GM21619 (cell line): ENCODE data around the gene R3HCC1L.
"Not testable (repeated sequence)": the region's sequence is repeated elsewhere in the genome, so short reads cannot be mapped to it uniquely, and the experiment has no call there.

Experiments used
- ATAC-seq: cut with Tn5 transposase; IDR thresholded peaks from one replicate; pipeline ENCODE4 v1.9.1; 2021; ENCODE audit not compliant: unreplicated experiment

The R3HCC1L gene

DNA sequence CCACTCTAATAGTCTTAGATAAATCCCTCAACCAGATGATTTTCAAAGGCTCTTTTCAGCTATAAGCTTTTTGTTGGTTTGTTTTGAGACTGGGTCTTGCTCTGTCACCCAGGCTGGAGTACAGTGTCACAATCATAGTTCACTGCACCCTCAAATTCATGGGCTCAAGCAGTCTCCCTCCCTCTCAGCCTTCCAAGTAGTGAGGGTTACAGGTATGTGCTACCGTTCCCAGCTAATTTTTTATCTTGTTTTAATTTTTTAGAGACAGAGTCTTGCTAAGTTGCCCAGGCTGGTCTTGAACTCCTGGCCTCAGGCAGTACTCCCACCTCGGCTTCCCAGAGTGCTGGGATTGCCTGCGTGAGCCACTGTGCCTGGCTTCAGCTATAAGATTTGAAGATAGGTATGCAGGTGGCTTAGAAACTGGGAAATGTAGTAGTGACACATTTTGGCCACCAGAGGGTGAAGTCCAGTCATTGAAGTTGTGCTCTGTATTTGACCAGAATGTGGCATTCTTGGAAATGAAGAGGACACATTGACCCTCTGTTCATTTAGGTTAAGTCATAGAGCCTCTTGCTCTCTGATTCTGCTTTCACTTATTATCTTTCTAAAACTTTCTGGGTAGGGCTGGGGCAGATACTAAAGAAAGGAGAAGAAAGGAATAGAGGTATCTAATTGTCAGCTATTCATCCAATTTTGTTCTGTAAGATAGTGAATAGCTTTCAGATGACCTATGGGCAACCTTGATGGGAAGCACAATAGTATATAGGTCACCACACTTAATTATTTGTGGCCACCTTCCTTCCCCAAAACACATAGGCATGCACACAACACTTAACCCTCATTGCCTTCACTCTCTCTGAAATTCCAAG lies 36.0 kb downstream of the R3HCC1L start:
- ATAC-seq = no peak

DNA sequence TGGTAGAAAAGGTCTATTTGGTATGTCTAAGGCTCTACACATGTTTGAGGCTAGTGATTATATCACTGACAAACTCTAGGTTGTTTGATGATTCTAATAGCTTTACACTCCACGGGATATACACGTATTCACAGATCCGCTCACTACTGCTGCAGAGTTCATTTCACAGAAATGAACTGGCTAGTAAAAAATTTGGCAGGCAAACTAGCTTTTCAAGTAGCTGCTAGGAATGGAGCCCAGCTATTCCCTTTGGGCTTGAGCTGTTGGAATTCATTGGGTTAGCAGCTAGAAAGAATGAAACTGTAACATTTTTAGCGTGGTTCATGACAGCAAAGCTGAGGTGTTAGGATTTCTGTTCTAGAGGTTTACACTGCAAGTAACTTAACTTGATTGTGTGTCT lies 37.6 kb downstream of the R3HCC1L start:
- ATAC-seq = no peak

DNA sequence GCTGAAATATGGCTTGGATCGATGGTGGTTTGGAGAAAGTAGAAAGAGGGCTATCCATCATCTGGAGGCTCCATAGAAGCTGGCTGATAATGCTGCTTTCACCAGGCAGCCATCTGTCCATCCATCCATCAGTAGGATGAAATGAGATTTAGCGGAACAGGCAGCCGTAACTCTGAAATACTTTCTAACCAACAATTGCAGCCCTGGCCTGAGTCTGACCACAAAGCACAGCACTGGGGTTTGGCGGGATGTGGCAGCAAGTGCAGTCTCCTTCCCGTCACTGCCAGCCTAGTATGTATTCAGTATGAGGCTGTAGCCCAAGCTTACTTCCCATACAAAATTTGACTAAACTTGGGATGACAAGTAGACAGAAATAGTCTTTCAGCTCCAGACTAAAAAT lies 38.0 kb downstream of the R3HCC1L start:
- ATAC-seq = no peak

DNA sequence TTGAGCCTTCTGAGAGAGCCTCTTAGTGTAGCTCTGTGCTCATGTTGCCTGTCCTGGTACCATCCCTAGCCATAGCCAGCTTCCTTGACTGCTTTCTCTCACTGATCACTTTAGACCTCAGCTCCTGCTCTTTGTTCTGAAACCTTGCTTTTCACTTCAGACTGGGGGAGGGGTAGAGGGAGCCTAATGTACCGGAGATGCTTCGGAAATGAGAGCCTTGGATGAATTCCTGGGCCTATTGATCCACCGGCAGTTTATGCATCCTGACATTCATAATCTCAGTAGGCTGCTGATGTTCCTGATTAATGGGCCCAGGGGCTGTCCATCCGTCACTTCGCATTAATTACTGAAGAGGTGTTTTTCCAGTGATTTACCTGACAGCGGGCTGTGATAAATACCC lies 38.8 kb downstream of the R3HCC1L start:
- no peak for ATAC-seq

DNA sequence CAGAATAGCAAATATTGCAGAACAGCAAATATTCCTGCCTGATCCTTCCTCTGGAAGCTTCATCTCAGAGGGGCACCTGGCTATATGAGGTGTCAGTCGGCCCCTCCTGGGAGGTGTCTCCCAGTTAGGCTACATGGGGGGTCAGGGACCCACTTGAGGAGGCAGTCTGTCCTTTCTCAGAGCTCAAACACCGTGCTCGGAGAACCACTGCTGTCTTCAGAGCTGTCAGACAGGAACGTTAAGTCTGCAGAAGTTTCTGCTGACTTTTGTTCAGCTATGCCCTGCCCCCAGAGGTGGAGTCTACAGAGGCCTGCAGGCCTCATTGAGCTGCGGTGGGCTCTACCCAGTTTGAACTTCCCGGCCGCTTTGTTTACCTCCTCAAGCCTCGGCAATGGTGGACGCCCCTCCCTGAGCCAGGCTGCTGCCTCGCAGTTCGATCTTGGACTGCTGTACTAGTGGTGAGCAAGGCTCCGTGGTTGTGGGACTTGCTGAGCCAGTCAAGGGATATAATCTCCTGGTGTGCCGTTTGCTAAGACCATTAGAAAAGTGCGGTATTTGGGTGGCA lies 48.0 kb downstream of the R3HCC1L start:
- ATAC-seq = not testable (repeated sequence)

DNA sequence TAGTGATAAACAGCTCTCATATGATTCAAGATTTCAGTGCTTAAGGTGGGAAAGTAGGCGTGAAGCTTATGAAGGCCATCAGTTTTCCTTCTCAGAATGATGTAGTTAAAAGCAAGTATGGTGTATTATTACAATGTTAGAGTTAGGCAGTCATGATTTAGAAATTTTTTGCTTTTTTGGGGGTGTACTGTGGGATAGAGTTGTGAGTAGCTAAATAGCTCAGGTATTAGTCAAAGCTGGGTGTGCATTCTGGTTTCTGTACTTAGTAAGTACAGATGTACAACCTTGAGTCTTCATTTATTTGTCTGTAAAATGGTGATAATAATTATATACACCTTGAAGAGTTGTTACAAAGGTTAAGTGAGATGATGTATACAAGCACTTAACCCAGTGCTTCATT lies 52.2 kb downstream of the R3HCC1L start:
- no peak for ATAC-seq

DNA sequence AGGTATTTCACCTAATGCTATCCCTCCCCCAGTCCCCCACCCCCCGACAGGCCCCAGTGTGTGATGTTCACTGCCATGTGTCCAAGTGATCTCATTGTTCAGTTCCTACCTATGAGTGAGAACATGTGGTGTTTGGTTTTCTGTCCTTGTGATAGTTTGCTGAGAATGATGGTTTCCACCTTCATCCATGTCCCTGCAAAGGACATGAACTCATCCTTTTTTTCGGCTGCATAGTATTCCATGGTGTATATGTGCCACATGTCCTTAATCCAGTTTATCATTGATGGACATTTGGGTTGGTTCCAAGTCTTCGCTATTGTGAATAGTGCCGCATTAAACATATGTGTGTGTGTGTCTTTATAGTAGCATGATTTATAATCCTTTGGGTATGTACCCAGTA lies 56.3 kb downstream of the R3HCC1L start:
- not testable (repeated sequence) for ATAC-seq

DNA sequence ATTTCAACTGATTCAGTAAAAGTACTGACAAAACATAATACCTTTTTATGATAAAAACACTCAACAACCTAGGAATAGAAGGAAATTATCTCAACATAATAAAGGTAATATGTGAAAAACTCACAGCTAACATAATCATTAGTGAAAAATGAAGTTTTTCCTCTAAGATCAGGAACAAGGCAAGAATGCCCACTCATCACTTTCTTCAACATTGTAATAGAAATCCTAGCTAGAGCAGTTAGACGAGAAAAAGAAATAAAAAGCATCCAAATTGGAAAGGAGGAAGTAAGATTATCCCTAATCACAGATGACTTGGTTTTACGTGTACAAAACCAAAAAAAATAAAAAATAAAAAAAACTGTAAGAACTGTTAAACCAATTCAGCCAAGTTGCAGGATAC lies 58.6 kb downstream of the R3HCC1L start:
- ATAC-seq = no peak

DNA sequence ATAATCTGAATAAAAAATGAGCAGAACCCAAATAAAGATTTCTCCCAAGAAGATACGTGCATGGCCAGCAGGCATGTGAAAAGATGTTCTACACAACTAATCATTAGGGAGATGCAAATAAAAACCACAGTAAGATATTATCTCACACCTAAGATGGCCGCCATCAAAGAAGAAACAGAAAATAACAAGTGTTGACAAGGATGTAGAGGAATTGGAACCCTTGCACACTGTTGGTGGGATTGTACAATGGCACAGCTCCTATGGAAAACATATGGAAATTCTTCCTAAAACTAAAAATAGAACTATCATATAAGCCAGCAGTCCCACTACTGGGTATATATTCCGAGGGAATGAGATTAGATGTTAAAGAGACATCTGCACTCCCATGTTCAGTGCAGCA lies 60.2 kb downstream of the R3HCC1L start:
- ATAC-seq = no peak

DNA sequence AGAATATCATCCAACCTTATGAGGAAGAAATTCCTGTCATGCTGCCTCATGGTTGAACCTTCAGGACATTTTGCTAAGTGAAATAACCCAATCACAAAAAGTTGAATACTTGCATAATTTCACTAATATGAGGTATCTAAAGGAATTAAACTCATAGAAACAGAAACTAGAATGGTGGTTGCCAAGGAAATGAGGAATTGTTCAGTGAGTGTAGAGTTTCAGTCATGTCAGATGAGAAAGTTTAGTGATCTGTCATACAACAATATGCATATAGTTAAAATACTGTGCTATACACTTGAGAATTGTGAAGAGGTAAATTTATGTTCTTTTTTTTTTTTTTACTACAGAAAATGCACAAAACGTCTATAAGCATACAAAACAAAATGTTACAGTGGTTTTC lies 60.7 kb downstream of the R3HCC1L start:
- ATAC-seq = no peak

DNA sequence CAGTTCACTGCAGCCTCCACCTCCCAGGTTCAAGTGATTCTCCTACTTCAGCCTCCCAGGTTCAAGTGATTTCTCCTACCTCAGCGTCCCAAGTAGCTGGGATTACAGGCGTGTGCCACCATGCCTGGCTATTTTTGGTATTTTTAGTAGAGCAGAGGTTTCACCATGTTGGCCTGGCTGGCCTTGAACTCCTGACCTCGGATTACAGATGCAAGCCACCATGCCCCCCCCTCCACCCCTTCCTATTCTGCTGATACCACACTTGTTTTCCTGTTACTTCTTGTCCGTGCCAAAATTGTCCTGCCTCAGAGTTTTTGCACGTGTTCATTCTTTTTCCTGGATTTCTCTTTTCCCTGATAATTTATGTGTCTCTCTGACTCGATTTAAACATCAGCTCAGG lies 62.5 kb downstream of the R3HCC1L start:
- ATAC-seq = no peak

DNA sequence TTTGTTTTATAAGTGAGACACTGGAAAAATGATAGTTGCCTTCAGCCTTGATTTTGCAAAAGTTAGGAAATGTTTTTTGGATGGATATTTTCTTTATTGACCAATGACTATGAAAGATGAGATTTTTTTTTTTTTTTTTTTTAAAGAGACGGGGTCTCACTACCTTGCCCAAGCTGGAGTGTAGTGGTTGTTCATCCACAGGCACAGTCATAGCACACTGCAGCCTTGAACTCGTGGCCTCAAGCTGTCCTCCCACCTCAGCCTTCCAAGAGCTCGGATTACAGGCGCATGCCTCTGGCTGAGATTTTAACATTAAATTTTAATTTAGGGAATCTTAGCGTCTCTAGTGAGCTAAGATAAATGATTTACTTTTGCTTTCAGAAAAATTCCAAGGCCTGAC lies 67.3 kb downstream of the R3HCC1L start:
- no peak for ATAC-seq

DNA sequence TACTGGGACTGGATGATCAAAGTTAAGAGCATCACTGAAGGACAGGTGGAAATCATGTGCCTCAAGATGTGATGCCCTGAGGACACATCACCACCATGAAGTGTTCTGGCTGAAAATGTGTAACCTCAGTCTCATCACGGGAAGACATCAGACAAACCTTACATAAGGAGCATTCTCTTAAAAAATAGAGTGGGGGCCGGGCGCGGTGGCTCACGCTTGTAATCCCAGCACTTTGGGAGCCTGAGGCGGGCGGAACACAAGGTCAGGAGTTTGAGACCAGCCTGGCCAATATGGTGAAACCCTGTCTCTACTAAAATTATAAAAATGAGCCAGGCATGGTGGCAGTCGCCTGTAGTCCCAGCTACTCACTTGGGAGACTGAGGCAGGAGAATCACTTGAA lies 67.9 kb downstream of the R3HCC1L start:
- no peak for ATAC-seq

DNA sequence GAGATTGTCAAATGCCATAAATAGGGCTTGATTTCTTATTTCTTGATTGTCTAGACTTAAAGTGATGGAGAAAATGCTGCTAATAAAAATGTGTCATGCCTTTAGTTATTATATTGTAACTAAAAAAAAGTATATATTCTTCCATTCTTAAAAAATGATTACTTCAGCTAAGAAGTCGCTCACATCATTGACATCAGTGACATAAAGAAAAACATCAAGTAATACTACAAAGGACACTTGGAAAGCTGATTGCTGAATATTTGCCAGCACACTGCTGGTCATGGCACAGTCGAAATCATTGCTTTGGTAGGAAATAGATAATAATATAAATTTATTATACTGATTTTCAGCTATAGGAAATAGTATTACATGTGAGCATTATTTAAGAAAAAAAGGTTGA lies 70.9 kb downstream of the R3HCC1L start:
- no peak for ATAC-seq

DNA sequence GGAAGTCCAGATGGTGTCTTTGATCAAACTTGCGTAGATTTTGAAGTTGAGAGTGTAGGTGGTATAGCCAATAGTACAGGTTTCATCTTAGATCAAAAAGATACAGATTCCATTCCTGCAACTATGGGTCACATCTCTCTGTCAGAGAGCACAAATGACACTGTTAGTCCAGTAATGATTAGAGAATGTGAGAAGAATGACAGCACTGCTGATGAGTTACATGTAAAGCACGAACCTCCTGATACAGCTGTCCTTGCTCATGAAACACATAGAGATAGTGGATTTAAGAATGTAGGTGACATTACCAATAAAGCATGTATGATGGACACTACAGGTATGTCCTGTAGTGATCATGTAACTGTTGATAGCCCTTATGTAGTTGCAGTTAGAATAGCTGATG lies 74.5 kb downstream of the R3HCC1L start:
- no peak for ATAC-seq

DNA sequence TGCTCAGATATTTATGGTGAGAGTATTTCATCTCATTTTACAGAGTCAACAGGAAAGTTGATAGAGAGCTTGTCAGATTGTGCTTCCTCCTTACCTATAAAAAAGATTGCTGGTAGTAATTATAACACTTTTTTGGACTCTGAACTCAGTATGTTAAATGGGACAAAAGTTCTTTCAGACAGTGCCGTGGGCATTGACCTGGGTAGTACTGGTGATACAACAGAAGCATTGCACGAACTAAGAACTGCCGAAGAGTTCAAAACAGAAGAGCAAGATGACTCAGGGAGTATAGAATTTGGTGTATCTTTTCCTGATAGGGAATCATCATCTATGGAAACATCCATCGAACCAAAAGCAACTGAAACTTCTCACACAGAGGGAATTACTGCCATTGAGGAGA lies 75.0 kb downstream of the R3HCC1L start:
- ATAC-seq = no peak

DNA sequence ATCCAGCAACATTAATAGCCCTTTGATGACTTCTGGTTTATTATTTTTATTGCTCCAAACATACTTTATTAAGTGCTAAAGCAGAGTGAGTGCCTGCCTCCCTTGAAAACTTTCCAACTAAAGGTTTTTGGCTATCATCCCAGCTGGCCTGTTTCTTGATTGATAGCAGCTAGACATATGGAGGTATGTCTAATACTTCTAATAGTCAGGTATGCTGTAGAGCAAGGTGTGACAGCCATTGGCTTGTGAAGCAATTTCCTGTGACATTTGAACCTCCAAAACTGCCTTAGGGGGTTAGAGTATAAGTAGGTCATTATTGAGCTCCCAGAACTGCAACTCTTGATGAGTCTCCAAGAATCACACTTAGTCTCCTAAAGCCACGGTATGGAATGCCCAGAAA lies 77.7 kb downstream of the R3HCC1L start:
- ATAC-seq = no peak

DNA sequence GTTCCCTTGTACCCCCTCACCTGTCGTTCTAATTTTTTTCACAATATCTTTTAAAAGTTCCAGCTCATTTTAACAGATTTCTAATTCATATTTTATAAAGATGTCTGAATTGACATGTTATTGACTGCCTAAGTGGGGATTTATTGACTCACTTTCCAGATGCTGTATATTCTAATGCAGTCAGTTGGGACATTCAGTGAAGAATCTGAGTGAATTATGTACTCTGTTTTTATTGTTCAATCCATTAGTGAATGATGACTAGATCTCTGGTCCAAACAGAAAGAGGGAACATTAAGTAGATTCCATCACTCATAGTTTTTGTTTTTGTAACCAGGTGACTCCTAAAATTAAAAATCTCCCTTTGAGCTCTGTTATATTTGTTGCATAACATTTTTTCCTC lies 79.3 kb downstream of the R3HCC1L start:
- no peak for ATAC-seq

DNA sequence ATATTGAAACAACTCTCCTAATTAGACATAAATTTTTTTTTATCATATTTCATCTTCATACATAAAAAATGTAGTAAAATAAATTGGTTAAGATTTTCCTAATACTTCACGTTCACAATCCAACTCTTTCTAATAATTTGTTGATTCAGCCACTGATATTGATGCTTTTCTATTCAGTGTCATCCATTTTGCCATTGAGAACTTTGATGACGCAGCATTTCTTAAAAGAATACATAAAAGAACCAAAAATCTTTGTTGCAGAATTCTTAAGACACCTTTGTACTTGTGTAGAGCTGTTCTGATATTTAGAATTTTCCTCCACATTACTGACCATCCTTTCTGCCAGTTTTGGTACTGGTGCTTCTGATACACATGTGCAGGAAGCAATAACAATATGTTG lies 80.9 kb downstream of the R3HCC1L start:
- no peak for ATAC-seq

DNA sequence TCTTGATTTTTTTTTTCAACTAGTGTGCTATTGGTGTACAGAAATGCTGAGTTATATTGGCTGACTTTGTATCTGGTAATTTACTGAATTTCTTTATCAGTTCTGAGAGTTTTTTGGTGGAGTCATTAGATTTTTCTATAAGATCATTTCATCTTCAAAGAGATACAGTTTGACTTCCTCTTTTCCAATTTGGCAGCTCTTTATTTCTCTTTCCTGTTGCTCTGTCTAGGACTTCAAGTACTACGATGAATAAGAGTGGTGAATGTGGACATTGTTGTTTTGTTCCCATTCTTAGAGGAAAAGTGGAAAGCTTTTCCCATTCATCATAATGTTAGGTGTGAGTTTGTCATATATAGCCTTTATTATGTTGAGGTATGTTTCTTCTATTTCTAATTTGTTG lies 83.3 kb downstream of the R3HCC1L start:
- ATAC-seq = no peak

DNA sequence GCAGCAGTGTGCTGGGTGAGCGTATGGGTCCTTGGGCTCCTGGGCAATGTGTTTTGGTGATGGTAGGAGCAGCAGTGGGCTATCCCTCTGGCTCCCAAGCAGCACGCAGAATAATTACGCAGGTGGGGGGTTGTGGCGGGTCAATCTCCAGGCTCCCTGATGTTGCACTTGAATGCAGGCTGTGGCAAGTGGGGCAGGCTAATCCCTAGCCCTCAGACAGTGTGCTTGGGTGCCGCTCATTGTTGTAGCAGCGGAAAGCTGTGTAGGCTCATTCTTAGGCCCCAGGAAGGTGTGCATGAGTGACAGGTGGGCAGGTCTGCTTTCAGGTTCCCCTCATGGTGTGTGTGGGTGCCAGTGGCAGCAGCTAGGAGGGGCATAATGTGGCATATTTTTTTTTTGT lies 89.4 kb downstream of the R3HCC1L start:
- no peak for ATAC-seq

DNA sequence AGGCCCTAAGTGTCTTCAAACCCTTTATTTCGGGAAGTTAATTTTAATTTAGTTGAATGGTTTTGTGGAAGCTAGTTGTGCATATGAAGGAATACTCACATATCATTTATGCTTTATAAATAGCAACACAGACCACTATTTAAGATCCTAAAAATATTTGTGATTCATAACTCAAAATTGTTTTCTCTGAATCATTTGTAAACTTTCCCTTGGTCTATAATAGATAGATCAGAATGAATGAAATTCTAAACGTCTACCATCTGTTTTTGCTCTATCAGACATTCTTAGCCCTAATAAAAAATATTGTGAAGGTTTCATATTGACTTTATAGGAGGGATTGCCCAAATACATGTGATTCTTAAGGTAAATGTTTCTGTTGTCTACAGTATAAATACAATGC lies 90.1 kb downstream of the R3HCC1L start:
- ATAC-seq = no peak

DNA sequence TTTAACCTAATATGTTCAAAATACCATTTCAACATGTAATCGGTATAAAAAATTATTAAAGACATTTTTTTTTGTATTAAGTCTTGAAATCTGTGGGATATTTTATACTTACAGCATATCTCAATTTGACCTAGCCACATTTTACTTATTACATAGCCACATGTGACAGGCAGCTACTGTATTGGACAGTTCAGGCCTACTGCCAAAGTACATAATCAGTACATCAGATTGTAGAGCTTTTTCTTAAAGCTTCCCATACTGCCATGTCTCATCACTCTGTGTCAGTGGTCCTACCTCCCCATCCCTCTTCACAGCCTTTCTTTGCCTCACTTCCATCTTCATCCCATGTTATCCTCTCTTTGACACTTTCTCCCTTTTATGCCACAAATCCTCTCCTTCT lies 90.5 kb downstream of the R3HCC1L start:
- ATAC-seq = no peak
